H1 (cell line): ENCODE results near the gene UTP25. TPM values are rescaled to one million over a fixed set of nuclear protein-coding genes. Genes with fewer than 3 reads are reported as not detected.
"Not testable (repeated sequence)": the region's sequence is repeated elsewhere in the genome, so short reads cannot be mapped to it uniquely, and the experiment has no call there.

Experiments used
- CTCF ChIA-PET: fragments of 300-600 bp; sonication (Branson Sonifier 250); formaldehyde crosslinking; loops from one replicate; lab custom pipeline; 2021; ENCODE audit not compliant: partially characterized antibody; lab: Charles Lee
- POLR2A ChIA-PET: fragments of 300-600 bp; sonication (Branson Sonifier 250); formaldehyde crosslinking; loops from one replicate; lab custom pipeline; 2021; ENCODE audit warnings: inconsistent platforms; ENCODE audit not compliant: partially characterized antibody; lab: Charles Lee
- DNase-seq, 2 experiments: peaks; one replicate each; pipeline versions ENCODE4 v3.0.0 to v3.0.0-alpha.2; 2010 to 2022; ENCODE audit warnings: low spot score in 2 of 2, low read depth in 1 of 2, mixed read lengths in 1 of 2
- FAIRE-seq: peaks from 2 replicates; lab custom pipeline; 2011; peaks lifted over from hg19 to GRCh38; lab: Jason Lieb, UNC
- H2AFZ ChIP-seq: 2 replicates; pipeline ENCODE4 v1.8.1; 2012; ENCODE audit warnings: low read length, inconsistent platforms
- H2AK5ac ChIP-seq: 2 replicates; pipeline ENCODE4 v1.6.1; 2013; ENCODE audit warnings: low read depth, low read length
- H2BK120ac ChIP-seq: replicated peaks from 2 replicates; pipeline ENCODE3; 2013; ENCODE audit warnings: low read depth, low read length, inconsistent platforms
- H2BK12ac ChIP-seq: 2 replicates; pipeline ENCODE4 v1.6.1; 2013; ENCODE audit warnings: low read depth, low read length
- H2BK15ac ChIP-seq: 2 replicates; pipeline ENCODE4 v1.6.1; 2013; ENCODE audit warnings: low read length
- H2BK20ac ChIP-seq: 2 replicates; pipeline ENCODE4 v1.6.1; 2013; ENCODE audit warnings: low read length
- H2BK5ac ChIP-seq: 2 replicates; pipeline ENCODE4 v1.6.1; 2013; ENCODE audit warnings: low read depth, low read length
- H3K14ac ChIP-seq: 2 replicates; pipeline ENCODE4 v1.6.1; 2013; ENCODE audit warnings: inconsistent platforms; ENCODE audit not compliant: insufficient read length
- H3K18ac ChIP-seq: 2 replicates; pipeline ENCODE4 v1.6.1; 2013; ENCODE audit warnings: low read length; ENCODE audit errors: extremely low read depth
- H3K23ac ChIP-seq: 2 replicates; pipeline ENCODE4 v1.6.1; 2013; ENCODE audit warnings: inconsistent platforms; ENCODE audit not compliant: insufficient read length
- H3K23me2 ChIP-seq: 2 replicates; pipeline ENCODE4 v1.6.1; 2013; ENCODE audit warnings: low read depth, low read length
- H3K27ac ChIP-seq: 2 replicates; pipeline ENCODE4 v1.6.1; 2011; ENCODE audit warnings: low read depth, low read length, inconsistent platforms
- H3K27me3 ChIP-seq, 4 experiments: replicated peaks in 1 of 4; 1 replicate in 1 of 4; 2 replicates in 3 of 4; pipeline versions ENCODE4 v1.6.1 to v1.8.1; 2011 to 2013; ENCODE audit warnings: low read length in 3 of 4, mild to moderate bottlenecking in 3 of 4, inconsistent platforms in 2 of 4, mixed read lengths in 2 of 4, moderate library complexity in 1 of 4; ENCODE audit not compliant: control insufficient read depth in 3 of 4, insufficient read depth in 3 of 4; ENCODE audit errors: extremely low read depth in 1 of 4
- H3K36me3 ChIP-seq, 4 experiments: 2 replicates each; pipeline versions ENCODE4 v1.6.1 to v1.8.1; 2011 to 2013; ENCODE audit warnings: mild to moderate bottlenecking in 4 of 4, low read length in 3 of 4, moderate library complexity in 2 of 4, control low read depth in 1 of 4, inconsistent platforms in 1 of 4; ENCODE audit not compliant: insufficient read depth in 4 of 4, control insufficient read depth in 2 of 4
- H3K4ac ChIP-seq: replicated peaks from 2 replicates; pipeline ENCODE3; 2013; ENCODE audit warnings: low read length, low read depth, mixed read lengths, inconsistent platforms; ENCODE audit not compliant: insufficient read length
- H3K4me1 ChIP-seq, 4 experiments: replicated peaks in 1 of 4; 1 replicate in 1 of 4; 2 replicates in 3 of 4; pipeline versions ENCODE4 v1.6.1 to v1.8.1; 2011 to 2013; ENCODE audit warnings: low read length in 3 of 4, inconsistent platforms in 2 of 4, mixed read lengths in 1 of 4; ENCODE audit not compliant: insufficient read depth in 4 of 4, control insufficient read depth in 3 of 4
- H3K4me2 ChIP-seq, 2 experiments: 2 replicates each; pipeline versions ENCODE4 v1.6.1 to v1.8.1; 2011 to 2013; ENCODE audit warnings: low read depth in 2 of 2, low read length in 2 of 2, control low read depth in 1 of 2, inconsistent platforms in 1 of 2, mild to moderate bottlenecking in 1 of 2; ENCODE audit not compliant: insufficient read depth in 1 of 2
- H3K4me3 ChIP-seq, 4 experiments: fragments of 200-600, 300-600 bp in 1 of 4; sonication (generic), shearing (Covaris generic), sonication (Bioruptor Twin) in 1 of 4; 2 replicates each; pipeline versions ENCODE4 v1.5.1 to v1.8.1; 2011 to 2016; ENCODE audit warnings: low read length in 4 of 4, low read depth in 3 of 4, control low read depth in 2 of 4, inconsistent platforms in 2 of 4, mild to moderate bottlenecking in 2 of 4, mixed read lengths in 1 of 4, moderate library complexity in 1 of 4; ENCODE audit not compliant: insufficient read depth in 2 of 4; ENCODE audit errors: extremely low read depth in 1 of 4
- H3K56ac ChIP-seq: replicated peaks from 2 replicates; pipeline ENCODE3; 2013; ENCODE audit warnings: low read depth, mild to moderate bottlenecking, mixed read lengths, low read length, inconsistent platforms; ENCODE audit not compliant: insufficient read length
- H3K79me1 ChIP-seq: 2 replicates; pipeline ENCODE4 v1.6.1; 2013; ENCODE audit warnings: low read depth, low read length, control low read depth
- H3K79me2 ChIP-seq, 2 experiments: 2 replicates each; pipeline versions ENCODE4 v1.6.1 to v1.8.1; 2012 to 2013; ENCODE audit warnings: low read length in 2 of 2, mild to moderate bottlenecking in 2 of 2, inconsistent platforms in 1 of 2; ENCODE audit not compliant: insufficient read depth in 2 of 2, control insufficient read depth in 1 of 2
- H3K9ac ChIP-seq, 4 experiments: replicated peaks in 1 of 4; 1 replicate in 1 of 4; 2 replicates in 3 of 4; pipeline versions ENCODE4 v1.6.1 to v1.8.1; 2011 to 2013; ENCODE audit warnings: low read depth in 3 of 4, low read length in 3 of 4, control low read depth in 2 of 4, mild to moderate bottlenecking in 2 of 4, moderate library complexity in 2 of 4, inconsistent platforms in 1 of 4; ENCODE audit errors: extremely low read depth in 1 of 4
- H3K9me3 ChIP-seq, 2 experiments: 2 replicates each; pipeline versions ENCODE4 v1.6.1 to v1.8.1; 2012 to 2013; ENCODE audit warnings: mild to moderate bottlenecking in 2 of 2, moderate library complexity in 2 of 2, control low read depth in 1 of 2, inconsistent platforms in 1 of 2, low read depth in 1 of 2, low read length in 1 of 2, mixed read lengths in 1 of 2; ENCODE audit not compliant: insufficient read depth in 2 of 2
- H4K20me1 ChIP-seq, 2 experiments: replicated peaks in 1 of 2; 2 replicates each; pipeline versions ENCODE3 to v1.8.1; 2011 to 2013; ENCODE audit warnings: inconsistent platforms in 2 of 2, low read length in 2 of 2, mild to moderate bottlenecking in 1 of 2; ENCODE audit not compliant: insufficient read depth in 2 of 2, control insufficient read depth in 1 of 2
- H4K5ac ChIP-seq: 2 replicates; pipeline ENCODE4 v1.6.1; 2013; ENCODE audit warnings: low read length, low read depth, mixed read lengths, inconsistent platforms; ENCODE audit not compliant: insufficient read length
- H4K8ac ChIP-seq: 2 replicates; pipeline ENCODE4 v1.8.0; 2013; ENCODE audit warnings: mild to moderate bottlenecking, moderate library complexity, low read length, inconsistent platforms; ENCODE audit not compliant: insufficient read depth; ENCODE audit errors: extremely low read depth
- H4K91ac ChIP-seq: replicated peaks from 2 replicates; pipeline ENCODE3; 2013; ENCODE audit warnings: low read length, mixed read lengths, inconsistent platforms; ENCODE audit not compliant: insufficient read length
- ATF3 ChIP-seq: IDR thresholded peaks from 2 replicates; pipeline ENCODE4 v1.6.1; 2011; ENCODE audit warnings: low read depth, mild to moderate bottlenecking, low read length; ENCODE audit not compliant: insufficient read depth
- CBX5 ChIP-seq: fragments of 300-800, 300-1000 bp; sonication (generic); IDR thresholded peaks from 2 replicates; pipeline ENCODE4 v1.7.1; 2016; ENCODE audit warnings: antibody characterized with exemption, low read length, low read depth
- RAD21 ChIP-seq, 2 experiments: IDR thresholded peaks in 1 of 2; conservative IDR thresholded peaks in 1 of 2; 2 replicates each; pipeline ENCODE4 v1.6.1; 2011; ENCODE audit warnings: low read depth in 2 of 2, low read length in 2 of 2, improper control_type of control experiment in 1 of 2, inconsistent platforms in 1 of 2, mild to moderate bottlenecking in 1 of 2, moderate library complexity in 1 of 2
- RBBP5 ChIP-seq: IDR thresholded peaks from 2 replicates; pipeline ENCODE4 v1.7.1; 2012; ENCODE audit warnings: low read depth, mild to moderate bottlenecking, inconsistent platforms, low read length, moderate library complexity, borderline replicate concordance
- SAP30 ChIP-seq: fragments of 300-600 bp; sonication (generic); IDR thresholded peaks from 2 replicates; pipeline ENCODE4 v1.7.1; 2012; ENCODE audit warnings: low read length, moderate library complexity, mild to moderate bottlenecking, inconsistent platforms; ENCODE audit not compliant: insufficient read depth, insufficient replicate concordance
- TCF12 ChIP-seq: IDR thresholded peaks from 2 replicates; pipeline ENCODE4 v1.6.1; 2011; ENCODE audit warnings: low read depth, mild to moderate bottlenecking, low read length
- USF2 ChIP-seq: IDR thresholded peaks from 2 replicates; pipeline ENCODE4 v1.6.1; 2011; ENCODE audit warnings: low read length, improper control_type of control experiment
- WGBS, 2 experiments: shearing (Covaris generic) in 1 of 2; methylation state at CpG; one replicate each; pipeline versions ENCODE4 v1.1.6 to v1.1.7; 2013 to 2015; ENCODE audit warnings: low lambda C conversion rate in 2 of 2, mixed read lengths in 2 of 2, inconsistent platforms in 1 of 2, low coverage in 1 of 2, missing lambda C conversion rate in 1 of 2; ENCODE audit not compliant: insufficient replicate concordance in 2 of 2, insufficient coverage in 1 of 2, insufficient read length in 1 of 2; ENCODE audit errors: extremely low coverage in 1 of 2, missing lambda C conversion rate in 1 of 2; 5-methylcytosine and 5-hydroxymethylcytosine counted together
- polyA plus RNA-seq, 7 experiments: library from polyadenylated mRNA; depleted of rRNA in 3 of 7; stranded (reverse) in 5 of 7; unstranded in 2 of 7; fragments of >200 nt in 5 of 7; fragments of 200-250 nt in 2 of 7; gene quantifications; 1 replicate in 5 of 7; 2 replicates in 1 of 7; 4 replicates in 1 of 7; pipeline versions ENCODE4 v1.2.1 to v1.2.3, GENCODE V29; 2011 to 2013; ENCODE audit warnings: missing spikeins in 2 of 7, mixed read lengths in 2 of 7
- total RNA-seq: library from RNA; stranded (reverse); fragmentation: NEBNext Ultra II Directional; extraction: Animal tissue kit (Norgen Biotek cat#: 25700); gene quantifications from 2 replicates; pipeline ENCODE4 v1.2.1, GENCODE V29; 2021

The UTP25 gene
- total and polyA plus RNA-seq, 2 of the 8 experiments (the other 6 are each of a cell fraction or from before 2014, with no cell fraction given): 4.0 to 7.6 TPM

GRCh38 chr1:209901211-209901610, 73.4 kb downstream of the UTP25 start (continued):
- TF ChIP-seq ATF3 (no peak), RAD21 (IDR thresholded peaks at IDR 0.05 in 1 of 2, conservative IDR thresholded peaks at IDR 0.05 in 1 of 2; ENCODE audit: low read depth in 2 of 2, low read length in 2 of 2) (no peak), SAP30 (no peak), TCF12 (no peak), USF2 (no peak), CBX5 (no peak), RBBP5 (no peak)

- H3K79me1 ChIP-seq, H3K4ac ChIP-seq, H3K9ac ChIP-seq, H3K36me3 ChIP-seq, H2AFZ ChIP-seq, H3K23me2 ChIP-seq, H4K20me1 ChIP-seq, H2AK5ac ChIP-seq, H3K27me3 ChIP-seq, H3K27ac ChIP-seq, H2BK20ac ChIP-seq, H3K4me2 ChIP-seq, H2BK5ac ChIP-seq, CTCF ChIA-PET, H3K14ac ChIP-seq, H4K5ac ChIP-seq, H4K8ac ChIP-seq, H3K9me3 ChIP-seq, H3K4me1 ChIP-seq, H2BK12ac ChIP-seq, H3K18ac ChIP-seq, H2BK120ac ChIP-seq, H3K23ac ChIP-seq, FAIRE-seq, H3K56ac ChIP-seq, H3K4me3 ChIP-seq, DNase-seq, H4K91ac ChIP-seq, H2BK15ac ChIP-seq, H3K79me2 ChIP-seq: not testable (repeated sequence)
- POLR2A ChIA-PET: interaction anchor here (1.4 kb wide), 1 partner anchor 8 kb away, joined by 5 read pairs; no protein-coding TSS in a partner anchor
- no CpG with 5 or more reads among the region's 1 CpG for WGBS, 2 experiments
Observed at GRCh38 chr1:209904774-209905173, 77.0 kb downstream of the UTP25 start.
